NCI-H510A (cell line): ENCODE results near the gene ERMARD.

Source experiments
- DNase-seq: peaks from one replicate; lab custom pipeline; 2025; lab: John Stamatoyannopoulos, UW

ERMARD gene

DNA sequence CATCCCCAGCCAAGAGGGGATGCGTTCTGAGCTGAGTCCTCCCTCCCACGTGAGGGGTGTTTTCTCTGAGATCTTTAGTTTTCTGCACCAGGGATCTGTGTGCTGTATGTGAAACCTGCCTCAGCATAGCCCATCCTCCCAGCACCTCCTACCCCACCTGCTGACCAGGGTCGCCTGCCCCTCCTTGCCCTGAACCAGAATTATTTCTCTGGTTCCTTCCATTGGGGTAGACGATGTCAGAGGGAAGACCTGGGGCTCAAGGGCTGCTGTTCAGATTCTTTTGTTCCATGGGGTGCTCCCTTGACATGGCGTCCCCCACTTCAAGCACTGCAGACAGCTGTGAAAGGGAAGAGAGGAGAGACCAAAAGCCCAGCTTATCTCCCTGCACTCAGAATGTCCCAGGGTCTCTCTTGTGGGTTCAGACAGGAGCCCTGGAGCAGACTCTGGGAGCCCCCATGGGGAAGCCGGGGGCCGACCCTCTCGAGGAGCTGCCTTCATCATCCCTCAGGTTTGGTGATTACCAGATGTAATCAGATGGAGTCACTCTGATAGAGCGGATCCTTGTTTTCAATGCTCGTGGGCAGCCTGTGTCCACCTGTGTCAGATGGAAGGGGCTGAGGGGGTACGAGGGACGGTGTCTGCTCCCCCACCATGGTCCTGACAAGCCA, 74.3 kb downstream of the ERMARD start:
- DNase-seq = no peak

DNA sequence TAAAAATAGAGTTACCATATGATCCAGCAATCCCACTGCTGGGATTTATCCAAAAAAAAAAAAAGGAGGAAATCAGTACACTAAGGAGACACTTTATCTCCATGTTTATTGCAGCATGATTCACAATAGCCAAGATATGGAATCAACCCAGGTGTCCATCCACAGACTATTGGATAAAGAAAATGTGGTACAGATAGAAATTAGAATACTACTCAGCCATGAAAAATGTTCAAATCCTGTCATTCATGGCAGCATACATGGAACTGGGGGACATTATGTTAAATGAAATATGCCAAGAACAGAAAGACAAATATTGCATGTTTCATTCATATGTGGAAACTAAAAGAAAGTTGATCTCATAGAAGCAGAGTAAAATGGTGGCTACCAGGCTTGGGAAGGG, 75.3 kb downstream of the ERMARD start:
- no peak for DNase-seq

DNA sequence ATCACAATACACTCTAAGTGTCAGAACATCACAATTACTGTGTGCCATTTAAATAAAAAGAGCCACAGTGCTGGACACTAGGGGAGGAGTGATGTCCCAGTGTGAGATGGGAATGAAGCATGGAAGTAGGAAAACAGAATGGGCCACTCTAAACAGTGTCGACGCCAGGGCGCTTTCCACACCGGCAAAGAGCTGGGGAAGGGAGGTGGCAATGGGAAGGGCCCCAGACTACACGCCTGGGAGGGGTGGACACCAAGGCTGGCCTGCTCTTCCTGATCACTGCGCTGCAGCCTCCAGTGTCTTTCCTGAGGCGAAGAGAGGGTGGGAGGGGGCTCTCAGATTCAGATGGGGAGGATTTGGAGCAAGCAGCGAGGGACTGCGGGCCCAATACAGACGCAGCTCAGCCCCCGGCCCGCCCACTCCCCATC, 75.9 kb downstream of the ERMARD start:
- DNase-seq = no peak

DNA sequence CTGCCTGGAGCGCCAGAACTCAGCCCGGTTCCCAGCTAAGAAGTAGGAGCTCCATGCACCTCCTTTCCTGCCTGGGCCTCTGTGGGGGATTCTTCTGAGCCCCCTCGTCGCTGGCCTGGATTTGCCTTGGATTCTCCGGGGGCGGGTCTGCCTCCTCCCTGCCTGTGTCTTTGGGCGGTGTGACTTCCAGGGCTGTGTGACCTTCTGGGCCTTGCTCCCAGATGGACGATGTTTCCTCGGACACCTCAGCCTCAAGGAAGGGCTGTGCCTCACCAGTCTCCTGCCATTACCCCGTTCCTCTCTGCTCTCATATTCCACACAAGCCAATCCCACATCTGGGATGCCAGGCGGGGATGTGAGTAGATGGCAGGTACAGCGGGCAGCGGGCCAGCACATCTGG, 76.8 kb downstream of the ERMARD start:
- no peak for DNase-seq

DNA sequence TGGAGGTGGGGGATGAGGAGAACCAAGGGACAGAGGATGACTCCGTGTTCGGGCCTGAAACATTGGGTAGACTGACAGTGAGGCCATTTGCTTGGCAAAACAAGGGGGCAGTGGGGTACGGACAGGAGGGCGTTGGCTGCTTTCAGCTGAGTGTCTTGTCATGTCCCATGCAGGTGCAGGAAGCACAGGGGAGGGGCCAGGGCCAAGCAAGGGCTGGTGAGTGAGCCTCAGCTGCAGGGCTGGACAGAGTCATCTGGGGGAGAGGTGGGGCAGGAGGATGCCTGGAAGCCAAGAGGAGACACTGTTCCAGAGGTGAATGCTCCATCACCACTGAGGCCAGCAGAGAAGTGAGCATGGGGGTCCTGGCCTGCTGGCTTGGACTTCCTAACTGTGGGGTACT, 78.4 kb downstream of the ERMARD start:
- no peak for DNase-seq

DNA sequence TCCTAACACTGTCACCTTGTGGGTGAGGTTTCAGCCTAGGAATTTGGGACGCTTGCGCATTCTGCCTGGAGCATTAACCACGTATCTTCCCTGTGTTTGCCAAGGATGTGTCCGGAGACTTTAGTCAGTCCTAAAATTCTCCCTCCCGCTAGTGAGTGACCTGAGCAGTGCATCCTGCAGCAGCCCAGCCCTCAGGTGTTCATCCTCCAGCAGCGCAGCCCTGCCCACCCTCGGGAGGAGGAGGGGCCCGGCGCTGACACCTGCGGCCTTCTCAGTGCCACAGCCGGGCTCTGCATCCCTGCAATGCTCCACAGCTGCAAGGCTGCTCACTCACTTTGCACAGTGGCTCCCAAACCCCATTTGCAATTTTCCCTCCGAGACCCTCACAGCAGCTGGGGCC, 79.5 kb downstream of the ERMARD start:
- no peak for DNase-seq
